HG03565 (cell line): ENCODE results near the gene CLDN19.
"Not testable (repeated sequence)": the region's sequence is repeated elsewhere in the genome, so short reads cannot be mapped to it uniquely, and the experiment has no call there.

Experiments
- ATAC-seq: cut with Tn5 transposase; IDR thresholded peaks from one replicate; pipeline ENCODE4 v1.9.1; 2021; ENCODE audit warnings: mild to moderate bottlenecking, moderate library complexity; ENCODE audit not compliant: unreplicated experiment

Gene CLDN19

GRCh38 chr1:42714441-42714840 is 25.6 kb downstream of the CLDN19 start:
- ATAC-seq: not testable (repeated sequence)

GRCh38 chr1:42713293-42713692 is 26.7 kb downstream of the CLDN19 start:
- ATAC-seq: no peak

GRCh38 chr1:42712808-42713207 is 27.2 kb downstream of the CLDN19 start:
- ATAC-seq: not testable (repeated sequence)

GRCh38 chr1:42703888-42704464 is 36.1 kb downstream of the CLDN19 start:
- no peak for ATAC-seq

- ATAC-seq: no peak
Measured at GRCh38 chr1:42700006-42700405, 40.0 kb downstream of the CLDN19 start.

- no peak for ATAC-seq
Measured at GRCh38 chr1:42698081-42698813, 41.8 kb downstream of the CLDN19 start.

- ATAC-seq: no peak
Measured at GRCh38 chr1:42692911-42693310, 47.1 kb downstream of the CLDN19 start.

- no peak for ATAC-seq
Measured at GRCh38 chr1:42692461-42692860, 47.6 kb downstream of the CLDN19 start.

- no peak for ATAC-seq
Measured at GRCh38 chr1:42691157-42691498, 48.9 kb downstream of the CLDN19 start.

- ATAC-seq: no peak
Measured at GRCh38 chr1:42690477-42691156, 49.4 kb downstream of the CLDN19 start.

GRCh38 chr1:42689912-42690311 is 50.1 kb downstream of the CLDN19 start:
- ATAC-seq: no peak

- no peak for ATAC-seq
Measured at GRCh38 chr1:42686418-42686817, 53.6 kb downstream of the CLDN19 start.

- no peak for ATAC-seq
Measured at GRCh38 chr1:42684139-42684538, 55.9 kb downstream of the CLDN19 start.
